DOHH2 (cell line): ENCODE measurements around the gene MYO9A.

Source experiments
- H3F3A ChIP-seq: fragments of 200-600 bp; sonication (generic), shearing (Covaris generic); 2 replicates; pipeline ENCODE4 v1.6.0; 2016; ENCODE audit warnings: antibody characterized with exemption, mild to moderate bottlenecking; ENCODE audit not compliant: control insufficient read depth, insufficient read depth
- H3K27ac ChIP-seq: fragments of 200-600 bp; sonication (generic); 2 replicates; pipeline ENCODE4 v1.5.1; 2014; ENCODE audit warnings: low read depth, mild to moderate bottlenecking, low read length, moderate library complexity
- H3K27me3 ChIP-seq: fragments of 200-600 bp; sonication (generic); 2 replicates; pipeline ENCODE4 v1.6.1; 2014; ENCODE audit warnings: mild to moderate bottlenecking, low read length, mixed read lengths; ENCODE audit not compliant: control insufficient read depth
- H3K36me3 ChIP-seq: fragments of 200-600 bp; sonication (generic); 2 replicates; pipeline ENCODE4 v1.6.1; 2014; ENCODE audit warnings: mild to moderate bottlenecking, low read length, moderate library complexity, mixed read lengths; ENCODE audit not compliant: control insufficient read depth
- H3K4me1 ChIP-seq: fragments of 200-600 bp; sonication (generic); 2 replicates; pipeline ENCODE4 v1.6.1; 2014; ENCODE audit warnings: mild to moderate bottlenecking, low read length, mixed read lengths; ENCODE audit not compliant: control insufficient read depth
- H3K4me2 ChIP-seq: fragments of 200-600 bp; sonication (generic); 2 replicates; pipeline ENCODE4 v1.6.0; 2014; ENCODE audit warnings: mild to moderate bottlenecking, low read length, moderate library complexity
- H3K4me3 ChIP-seq: fragments of 200-600 bp; sonication (generic); 2 replicates; pipeline ENCODE4 v1.5.1; 2014; ENCODE audit warnings: mild to moderate bottlenecking, low read length, mixed read lengths
- H3K79me2 ChIP-seq: fragments of 200-600 bp; sonication (generic); 2 replicates; pipeline ENCODE4 v1.6.1; 2014; ENCODE audit warnings: mild to moderate bottlenecking, low read length, mixed read lengths; ENCODE audit not compliant: control insufficient read depth
- H3K9me2 ChIP-seq: fragments of 200-600 bp; sonication (generic); replicated peaks from 2 replicates; pipeline ENCODE4 v1.6.1; 2014; ENCODE audit warnings: mild to moderate bottlenecking, low read length, mixed read lengths; ENCODE audit not compliant: control insufficient read depth
- H3K9me3 ChIP-seq: fragments of 200-600 bp; sonication (generic); 2 replicates; pipeline ENCODE4 v1.6.1; 2014; ENCODE audit warnings: antibody characterized with exemption, low read length, mixed read lengths; ENCODE audit not compliant: control insufficient read depth, insufficient read depth
- H4K20me1 ChIP-seq: fragments of 200-600 bp; sonication (generic); 2 replicates; pipeline ENCODE4 v1.6.0; 2014; ENCODE audit warnings: low read depth, mild to moderate bottlenecking, antibody characterized with exemption, low read length, moderate library complexity; ENCODE audit not compliant: control insufficient read depth, insufficient read depth
- CTCF ChIP-seq: fragments of 200-600 bp; sonication (generic); IDR thresholded peaks from one replicate; pipeline ENCODE4 v1.5.1; 2014; ENCODE audit warnings: antibody characterized with exemption, mild to moderate bottlenecking, low read depth, low read length; ENCODE audit not compliant: poor library complexity, severe bottlenecking
- EZH2phosphoT487 ChIP-seq: fragments of 200-600 bp; sonication (generic); IDR thresholded peaks from 2 replicates; pipeline ENCODE4 v1.6.1; 2017; ENCODE audit warnings: borderline replicate concordance, mild to moderate bottlenecking, antibody characterized with exemption, low read length, moderate library complexity, mixed read lengths

The MYO9A gene

DNA sequence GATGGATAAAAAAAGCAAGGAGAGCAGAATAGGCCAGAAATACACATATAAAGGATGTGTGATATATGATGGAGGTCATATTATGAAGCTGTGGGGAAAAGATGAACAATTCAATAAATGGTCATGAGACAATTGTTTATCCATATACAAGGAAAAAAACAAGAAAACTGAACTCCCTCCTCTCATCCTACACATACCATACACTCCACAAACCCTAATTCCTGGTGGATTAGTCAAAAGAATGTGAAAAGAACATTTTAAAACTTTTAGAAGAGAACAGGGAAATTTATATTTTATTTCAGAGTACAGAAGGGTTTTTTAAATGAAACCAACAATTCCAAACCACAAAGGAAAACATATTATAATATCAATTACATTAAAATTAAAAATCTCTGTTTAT lies 342.1 kb downstream of the MYO9A start:
- H3K27ac ChIP-seq, result no peak overlapping the region
- no peaks in the 10 kb centered on the region for H3K36me3 ChIP-seq
- no peaks in the 10 kb centered on the region for H3F3A ChIP-seq
- TF ChIP-seq EZH2phosphoT487 (no peak), CTCF (no peak)
- H3K9me2 ChIP-seq, result no peaks in the 10 kb centered on the region
- no peak overlapping the region for H3K4me2 ChIP-seq
- no peaks in the 10 kb centered on the region for H3K9me3 ChIP-seq
- no peaks in the 10 kb centered on the region for H3K79me2 ChIP-seq
- H3K4me1 ChIP-seq, result peaks cover 11% of the 10 kb centered on the region
- peaks cover 4% of the 10 kb centered on the region for H3K27me3 ChIP-seq
- H4K20me1 ChIP-seq, result no peaks in the 10 kb centered on the region
- H3K4me3 ChIP-seq, result no peak overlapping the region

GRCh38 chr15:71773206-71773859 lies 344.6 kb downstream of the MYO9A start:
- no peaks in the 10 kb centered on the region for H3K9me2 ChIP-seq
- no peak overlapping the region for H3K4me2 ChIP-seq
- no peaks in the 10 kb centered on the region for H3K36me3 ChIP-seq
- H3K27ac ChIP-seq, result no peak overlapping the region
- H3K79me2 ChIP-seq, result no peaks in the 10 kb centered on the region
- H3K27me3 ChIP-seq, result no peaks in the 10 kb centered on the region
- H3K4me1 ChIP-seq, result no peaks in the 10 kb centered on the region
- H3K9me3 ChIP-seq, result no peaks in the 10 kb centered on the region
- no peak overlapping the region for H3K4me3 ChIP-seq
- TF ChIP-seq CTCF (no peak), EZH2phosphoT487 (no peak)
- H3F3A ChIP-seq, result no peaks in the 10 kb centered on the region
- H4K20me1 ChIP-seq, result no peaks in the 10 kb centered on the region
